ENCODE measurements around the gene ZNF546.

The ZNF546 gene

DNA sequence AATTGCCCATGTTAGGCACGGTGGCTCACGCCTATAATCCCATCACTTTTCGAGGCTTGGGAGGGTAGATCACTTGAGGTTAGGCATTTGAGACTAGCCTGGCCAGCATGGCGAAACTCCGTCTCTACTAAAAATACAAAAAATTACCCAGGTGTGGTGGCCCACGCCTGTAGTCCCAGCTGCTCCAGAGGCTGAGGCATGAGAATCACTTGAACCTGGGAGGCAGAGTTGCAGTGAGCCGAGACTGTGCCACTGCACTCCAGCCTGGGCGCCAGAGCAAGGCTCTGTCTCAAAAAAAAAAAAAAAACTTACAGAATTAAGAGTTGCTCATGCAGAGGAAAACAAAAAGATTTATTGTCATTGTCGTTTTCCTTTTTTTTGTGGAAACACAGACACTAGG, 29.3 kb upstream of the ZNF546 start:
- H3K27ac ChIP-seq (ENCODE audit: low read depth in 2 of 2, low read length in 2 of 2) = no peak overlapping the region

DNA sequence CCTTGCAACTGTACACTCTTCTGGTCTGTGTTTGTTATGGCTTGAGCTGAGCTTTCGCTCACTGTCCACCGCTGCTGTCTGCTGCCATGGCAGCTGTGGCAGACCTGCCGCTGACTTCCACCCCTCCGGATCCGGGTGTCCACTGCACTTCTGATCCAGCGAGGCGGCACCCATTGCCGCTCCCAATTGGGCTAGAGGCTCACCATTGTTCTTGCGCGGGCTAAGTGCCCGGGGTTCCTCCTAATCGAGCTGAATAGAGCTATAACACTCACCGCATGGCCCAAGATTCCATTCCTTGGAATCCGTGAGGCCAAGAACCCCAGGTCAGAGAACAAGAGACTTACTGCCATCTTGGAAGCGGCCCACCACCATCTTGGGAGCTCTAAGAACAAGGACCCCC, 28.1 kb upstream of the ZNF546 start:
- peaks cover 6 to 9% of the 10 kb centered on the region in 2 donors for H3K36me3 ChIP-seq (ENCODE audit: control insufficient read depth in 2 of 2, insufficient read depth in 2 of 2, low read length in 2 of 2)
- H3K4me1 ChIP-seq (ENCODE audit: control insufficient read depth in 2 of 2, insufficient read depth in 2 of 2, low read length in 2 of 2) = peaks cover 0 to 21% of the 10 kb centered on the region in 2 donors
- peak overlapping the region in 1 of 2 donors; percentile 92 for H3K27ac ChIP-seq (ENCODE audit: low read depth in 2 of 2, low read length in 2 of 2)
- no peak overlapping the region for H3K9ac ChIP-seq (ENCODE audit: low read depth in 1 of 2, low read length in 2 of 2)
- H3K9me3 ChIP-seq (ENCODE audit: control insufficient read depth in 2 of 2, low read length in 2 of 2) = no peaks in the 10 kb centered on the region
- H3K27me3 ChIP-seq (ENCODE audit: control insufficient read depth in 2 of 2, insufficient read depth in 2 of 2, low read length in 2 of 2) = no peaks in the 10 kb centered on the region
- no peak overlapping the region for H3K4me3 ChIP-seq (ENCODE audit: low read length in 2 of 2)

More for the DNA sequence above, 29.3 kb upstream of the ZNF546 start:
- Histone ChIP-seq H3K9me3 (ENCODE audit: control insufficient read depth in 2 of 2, low read length in 2 of 2) (no peaks in the 10 kb centered on the region), H3K4me1 (ENCODE audit: control insufficient read depth in 2 of 2, insufficient read depth in 2 of 2, low read length in 2 of 2) (peaks cover 0 to 21% of the 10 kb centered on the region in 2 donors), H3K27me3 (ENCODE audit: control insufficient read depth in 2 of 2, insufficient read depth in 2 of 2, low read length in 2 of 2) (no peaks in the 10 kb centered on the region), H3K36me3 (ENCODE audit: control insufficient read depth in 2 of 2, insufficient read depth in 2 of 2, low read length in 2 of 2) (no peaks in the 10 kb centered on the region), H3K4me3 (ENCODE audit: low read length in 2 of 2) (no peak overlapping the region), H3K9ac (ENCODE audit: low read depth in 1 of 2, low read length in 2 of 2) (no peak overlapping the region)

DNA sequence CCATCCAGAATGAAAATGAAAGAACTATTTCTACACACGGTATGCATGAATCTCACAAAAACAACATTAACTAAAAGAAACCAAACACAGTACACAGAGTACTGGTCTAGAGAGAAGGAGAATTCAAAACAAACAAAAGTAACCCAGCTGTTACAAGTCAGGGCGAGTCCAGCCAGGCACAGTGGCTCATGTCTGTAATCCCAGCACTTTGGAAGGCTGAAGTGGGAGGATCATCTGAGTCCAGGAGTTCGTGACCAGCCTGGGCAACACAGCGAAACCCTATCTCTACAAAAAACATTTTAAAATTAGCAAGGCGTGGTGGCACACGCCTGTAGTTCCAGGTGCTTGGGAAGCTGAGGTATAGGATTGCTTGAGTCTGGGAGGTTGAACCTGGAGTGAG, 27.6 kb upstream of the ZNF546 start:
- no peaks in the 10 kb centered on the region for H3K27me3 ChIP-seq (ENCODE audit: control insufficient read depth in 2 of 2, insufficient read depth in 2 of 2, low read length in 2 of 2)
- H3K4me3 ChIP-seq (ENCODE audit: low read length in 2 of 2) = no peak overlapping the region
- peak overlapping the region in 1 of 2 donors; percentile 33 for H3K9ac ChIP-seq (ENCODE audit: low read depth in 1 of 2, low read length in 2 of 2)
- H3K27ac ChIP-seq (ENCODE audit: low read depth in 2 of 2, low read length in 2 of 2) = peak overlapping the region in 1 of 2 donors; percentile 92
- peaks cover 0 to 21% of the 10 kb centered on the region in 2 donors for H3K4me1 ChIP-seq (ENCODE audit: control insufficient read depth in 2 of 2, insufficient read depth in 2 of 2, low read length in 2 of 2)
- H3K36me3 ChIP-seq (ENCODE audit: control insufficient read depth in 2 of 2, insufficient read depth in 2 of 2, low read length in 2 of 2) = peaks cover 9 to 14% of the 10 kb centered on the region in 2 donors
- no peaks in the 10 kb centered on the region for H3K9me3 ChIP-seq (ENCODE audit: control insufficient read depth in 2 of 2, low read length in 2 of 2)

DNA sequence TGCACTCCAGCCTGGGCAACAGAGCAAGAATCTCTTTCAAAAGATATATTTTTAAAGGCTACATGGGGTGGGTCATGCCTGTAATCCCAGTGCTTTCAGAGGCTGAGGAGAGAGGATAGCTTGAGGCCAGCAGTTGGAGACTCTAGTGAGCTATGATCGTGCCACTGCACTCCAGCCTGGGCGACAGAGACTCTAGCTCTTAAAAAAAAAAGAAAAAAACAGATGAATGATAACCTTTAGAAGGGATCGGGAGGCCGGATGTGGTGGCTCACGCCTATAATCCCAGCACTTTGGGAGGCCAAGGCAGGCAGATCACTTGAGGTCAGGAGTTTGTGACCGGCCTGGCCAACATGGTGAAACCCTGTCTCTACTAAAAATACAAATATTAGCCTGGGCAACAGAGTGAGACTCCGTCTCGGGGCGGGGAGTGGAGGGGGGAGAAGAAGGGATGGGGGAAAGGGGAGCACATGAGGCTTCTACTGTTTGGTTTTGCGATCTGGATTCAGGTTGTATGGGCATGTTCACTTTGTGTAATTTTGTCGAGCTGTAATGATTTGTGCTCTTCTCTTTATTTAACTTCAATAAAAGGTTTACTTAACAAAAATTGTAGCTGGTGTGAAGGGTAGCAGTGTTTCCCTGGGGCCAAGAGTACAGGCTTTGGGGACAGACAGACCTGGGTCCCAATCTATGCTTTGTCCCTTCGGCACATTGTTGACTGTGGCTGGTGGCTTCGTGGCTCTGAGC, 27.0 kb upstream of the ZNF546 start:
- Histone ChIP-seq H3K27me3 (ENCODE audit: control insufficient read depth in 2 of 2, insufficient read depth in 2 of 2, low read length in 2 of 2) (no peaks in the 10 kb centered on the region), H3K9ac (ENCODE audit: low read depth in 1 of 2, low read length in 2 of 2) (peak overlapping the region; percentile 96 to 98), H3K4me1 (ENCODE audit: control insufficient read depth in 2 of 2, insufficient read depth in 2 of 2, low read length in 2 of 2) (peaks cover 0 to 21% of the 10 kb centered on the region in 2 donors), H3K9me3 (ENCODE audit: control insufficient read depth in 2 of 2, low read length in 2 of 2) (no peaks in the 10 kb centered on the region), H3K4me3 (ENCODE audit: low read length in 2 of 2) (peak overlapping the region; percentile 91 to 92), H3K27ac (ENCODE audit: low read depth in 2 of 2, low read length in 2 of 2) (peak overlapping the region; percentile 92 to 93), H3K36me3 (ENCODE audit: control insufficient read depth in 2 of 2, insufficient read depth in 2 of 2, low read length in 2 of 2) (peaks cover 15 to 20% of the 10 kb centered on the region in 2 donors)

DNA sequence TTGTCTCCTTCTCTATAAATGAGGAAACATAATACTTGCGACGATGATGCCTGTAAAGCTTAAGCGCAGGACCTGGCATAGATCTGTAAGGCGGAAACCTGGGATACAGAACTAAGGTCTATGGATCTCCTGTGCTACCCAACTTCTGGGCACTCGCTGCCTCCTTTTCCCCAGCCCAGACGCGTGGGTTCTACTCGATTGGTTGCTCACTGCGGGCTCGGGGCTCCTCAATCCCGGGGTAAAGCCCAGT, 26.5 kb upstream of the ZNF546 start:
- Histone ChIP-seq H3K36me3 (ENCODE audit: control insufficient read depth in 2 of 2, insufficient read depth in 2 of 2, low read length in 2 of 2) (peaks cover 16 to 22% of the 10 kb centered on the region in 2 donors), H3K9ac (ENCODE audit: low read depth in 1 of 2, low read length in 2 of 2) (peak overlapping the region; percentile 96 to 98), H3K27ac (ENCODE audit: low read depth in 2 of 2, low read length in 2 of 2) (peak overlapping the region; percentile 92 to 93), H3K27me3 (ENCODE audit: control insufficient read depth in 2 of 2, insufficient read depth in 2 of 2, low read length in 2 of 2) (no peaks in the 10 kb centered on the region), H3K4me1 (ENCODE audit: control insufficient read depth in 2 of 2, insufficient read depth in 2 of 2, low read length in 2 of 2) (peaks cover 0 to 21% of the 10 kb centered on the region in 2 donors), H3K9me3 (ENCODE audit: control insufficient read depth in 2 of 2, low read length in 2 of 2) (no peaks in the 10 kb centered on the region), H3K4me3 (ENCODE audit: low read length in 2 of 2) (peak overlapping the region; percentile 91 to 92)

DNA sequence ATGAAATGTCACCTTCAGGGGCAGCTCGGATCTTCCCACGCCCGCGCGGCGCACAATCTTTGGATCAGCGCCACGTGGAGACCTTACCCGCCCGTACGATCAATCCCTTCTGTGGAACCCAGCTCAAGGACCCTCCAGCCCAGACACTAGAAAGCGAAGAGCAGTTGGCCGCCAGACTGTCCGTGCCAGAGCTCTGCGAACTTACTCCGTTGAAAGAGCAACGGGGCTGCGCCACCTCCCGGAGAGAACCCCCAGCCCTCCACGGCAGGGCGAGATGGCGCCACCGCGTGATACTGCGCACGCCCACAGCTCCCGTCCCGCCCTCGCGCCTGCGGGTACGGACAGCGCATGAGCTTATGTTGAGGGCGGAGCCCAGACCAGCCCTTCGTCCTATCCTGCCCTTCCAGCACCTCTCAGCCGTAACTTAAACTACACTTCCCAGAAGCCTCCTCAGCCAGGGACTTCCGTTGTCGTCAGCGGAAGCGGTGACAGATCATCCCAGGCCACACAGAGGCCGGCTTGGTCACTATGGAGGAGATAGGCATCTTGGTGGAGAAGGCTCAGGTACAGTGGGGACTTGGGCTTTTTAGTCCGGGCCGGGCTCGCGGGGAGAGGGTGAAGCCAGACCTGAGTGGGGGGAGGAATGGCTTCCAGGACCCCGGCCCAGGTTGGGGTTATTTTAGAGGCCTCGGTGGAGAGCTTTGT, 26.0 kb upstream of the ZNF546 start, which contains the start of gene PSMC4:
TSS of gene PSMC4 (plus strand) at position 491 of the 705 bp plus-strand sequence. CDS start at position 529, 38 bp downstream.
- Histone ChIP-seq H3K9me3 (ENCODE audit: control insufficient read depth in 2 of 2, low read length in 2 of 2) (no peaks in the 10 kb centered on the region), H3K36me3 (ENCODE audit: control insufficient read depth in 2 of 2, insufficient read depth in 2 of 2, low read length in 2 of 2) (peaks cover 20 to 26% of the 10 kb centered on the region in 2 donors), H3K9ac (ENCODE audit: low read depth in 1 of 2, low read length in 2 of 2) (peak within 1 kb of the TSS; percentile 96 to 98), H3K4me1 (ENCODE audit: control insufficient read depth in 2 of 2, insufficient read depth in 2 of 2, low read length in 2 of 2) (peaks cover 0 to 21% of the 10 kb centered on the region in 2 donors), H3K27me3 (ENCODE audit: control insufficient read depth in 2 of 2, insufficient read depth in 2 of 2, low read length in 2 of 2) (no peaks in the 10 kb centered on the region), H3K27ac (ENCODE audit: low read depth in 2 of 2, low read length in 2 of 2) (peak within 1 kb of the TSS; percentile 92 to 93), H3K4me3 (ENCODE audit: low read length in 2 of 2) (peak within 1 kb of the TSS; percentile 91 to 92)

DNA sequence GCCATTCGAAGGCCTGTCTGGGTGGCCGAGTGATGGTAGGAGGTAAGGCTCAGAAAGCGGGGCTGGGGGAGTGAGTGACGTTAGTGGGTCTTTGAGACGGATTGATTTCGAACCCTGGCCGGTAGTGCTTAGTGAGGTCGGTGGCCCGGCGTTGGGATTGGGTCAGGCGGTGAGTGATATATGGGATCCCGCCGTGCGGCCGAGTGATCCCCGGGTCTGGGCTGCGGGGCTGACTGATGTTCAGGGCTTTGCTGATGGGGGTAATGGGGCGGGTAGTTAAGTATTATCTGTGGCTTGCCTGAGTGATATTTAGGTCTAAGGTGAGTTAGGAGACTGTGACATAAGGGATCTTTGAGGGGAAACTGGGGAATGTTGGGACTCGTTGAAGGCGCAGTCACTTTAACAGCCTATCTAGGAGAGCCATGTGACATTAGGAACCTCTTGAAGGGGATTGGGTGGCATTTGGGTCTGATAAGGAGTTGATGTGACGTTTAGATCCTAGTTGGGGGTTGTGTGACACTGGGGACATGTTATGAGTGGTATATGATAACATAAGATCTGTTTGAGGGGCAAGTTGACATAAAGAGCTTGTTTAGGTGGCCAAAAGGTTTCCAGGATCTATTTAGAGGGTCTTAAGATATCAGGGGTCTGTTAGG, 25.4 kb upstream of the ZNF546 start:
- H3K4me3 ChIP-seq (ENCODE audit: low read length in 2 of 2) = peak overlapping the region; percentile 91 to 92
- no peaks in the 10 kb centered on the region for H3K27me3 ChIP-seq (ENCODE audit: control insufficient read depth in 2 of 2, insufficient read depth in 2 of 2, low read length in 2 of 2)
- peaks cover 20 to 26% of the 10 kb centered on the region in 2 donors for H3K36me3 ChIP-seq (ENCODE audit: control insufficient read depth in 2 of 2, insufficient read depth in 2 of 2, low read length in 2 of 2)
- H3K4me1 ChIP-seq (ENCODE audit: control insufficient read depth in 2 of 2, insufficient read depth in 2 of 2, low read length in 2 of 2) = peaks cover 0 to 21% of the 10 kb centered on the region in 2 donors
- H3K9ac ChIP-seq (ENCODE audit: low read depth in 1 of 2, low read length in 2 of 2) = peak overlapping the region; percentile 86 to 96
- H3K9me3 ChIP-seq (ENCODE audit: control insufficient read depth in 2 of 2, low read length in 2 of 2) = no peaks in the 10 kb centered on the region
- peak overlapping the region; percentile 58 to 67 for H3K27ac ChIP-seq (ENCODE audit: low read depth in 2 of 2, low read length in 2 of 2)

DNA sequence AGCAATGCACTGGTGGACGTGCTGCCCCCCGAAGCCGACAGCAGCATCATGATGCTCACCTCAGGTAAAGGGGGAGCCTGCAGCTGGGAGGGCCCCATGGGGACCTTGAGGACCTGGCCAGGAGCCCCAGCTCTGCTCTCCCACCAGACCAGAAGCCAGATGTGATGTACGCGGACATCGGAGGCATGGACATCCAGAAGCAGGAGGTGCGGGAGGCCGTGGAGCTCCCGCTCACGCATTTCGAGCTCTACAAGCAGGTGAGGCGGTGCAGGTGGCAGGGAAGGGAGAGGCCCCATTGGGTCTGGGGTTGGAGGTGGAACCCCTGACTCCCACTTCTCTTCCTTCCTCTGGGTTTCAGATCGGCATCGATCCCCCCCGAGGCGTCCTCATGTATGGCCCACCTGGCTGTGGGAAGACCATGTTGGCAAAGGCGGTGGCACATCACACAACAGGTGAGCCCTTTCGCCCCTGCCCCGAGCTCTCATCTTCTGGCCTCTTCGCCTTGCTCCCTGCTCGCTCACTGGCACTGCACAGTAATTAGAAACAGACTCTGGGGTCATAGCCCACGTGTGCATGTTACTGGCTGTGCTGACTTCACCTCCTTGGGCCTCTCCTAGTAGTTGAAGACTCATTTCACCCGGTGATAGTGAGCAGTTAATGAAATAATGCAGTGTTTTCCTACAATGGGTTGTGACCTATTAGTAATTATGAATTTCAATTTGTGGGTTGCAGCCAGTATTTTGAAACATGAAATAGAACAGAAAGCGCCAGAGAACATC, 22.3 kb upstream of the ZNF546 start:
- no peak overlapping the region for H3K4me3 ChIP-seq (ENCODE audit: low read length in 2 of 2)
- no peak overlapping the region for H3K9ac ChIP-seq (ENCODE audit: low read depth in 1 of 2, low read length in 2 of 2)
- H3K27ac ChIP-seq (ENCODE audit: low read depth in 2 of 2, low read length in 2 of 2) = no peak overlapping the region
- peaks cover 0 to 17% of the 10 kb centered on the region in 2 donors for H3K4me1 ChIP-seq (ENCODE audit: control insufficient read depth in 2 of 2, insufficient read depth in 2 of 2, low read length in 2 of 2)
- no peaks in the 10 kb centered on the region for H3K9me3 ChIP-seq (ENCODE audit: control insufficient read depth in 2 of 2, low read length in 2 of 2)
- peaks cover 35 to 39% of the 10 kb centered on the region in 2 donors for H3K36me3 ChIP-seq (ENCODE audit: control insufficient read depth in 2 of 2, insufficient read depth in 2 of 2, low read length in 2 of 2)
- no peaks in the 10 kb centered on the region for H3K27me3 ChIP-seq (ENCODE audit: control insufficient read depth in 2 of 2, insufficient read depth in 2 of 2, low read length in 2 of 2)

DNA sequence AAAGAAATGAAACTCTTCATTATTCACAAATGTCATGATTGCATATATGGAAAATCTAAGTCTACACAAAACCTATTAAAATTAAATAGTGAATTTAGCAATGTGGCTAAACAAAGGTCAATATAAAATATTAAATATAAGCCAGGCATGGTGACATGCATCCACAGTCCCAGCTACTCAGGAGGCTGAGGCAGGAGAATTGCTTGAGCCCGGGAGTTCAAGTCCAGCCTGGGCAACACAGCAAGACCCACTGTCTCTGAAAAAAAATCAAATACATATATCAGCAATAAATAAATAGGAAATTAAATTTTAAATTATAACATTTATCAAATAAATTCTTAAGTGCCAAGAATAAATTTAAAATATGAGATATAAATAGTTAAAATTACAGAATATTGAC, 14.0 kb upstream of the ZNF546 start:
- Histone ChIP-seq H3K9ac (ENCODE audit: low read depth in 1 of 2, low read length in 2 of 2) (no peak overlapping the region), H3K4me3 (ENCODE audit: low read length in 2 of 2) (no peak overlapping the region), H3K27me3 (ENCODE audit: control insufficient read depth in 2 of 2, insufficient read depth in 2 of 2, low read length in 2 of 2) (no peaks in the 10 kb centered on the region), H3K9me3 (ENCODE audit: control insufficient read depth in 2 of 2, low read length in 2 of 2) (peaks cover 0 to 6% of the 10 kb centered on the region in 2 donors), H3K4me1 (ENCODE audit: control insufficient read depth in 2 of 2, insufficient read depth in 2 of 2, low read length in 2 of 2) (no peaks in the 10 kb centered on the region), H3K27ac (ENCODE audit: low read depth in 2 of 2, low read length in 2 of 2) (no peak overlapping the region), H3K36me3 (ENCODE audit: control insufficient read depth in 2 of 2, insufficient read depth in 2 of 2, low read length in 2 of 2) (peaks cover 35 to 36% of the 10 kb centered on the region in 2 donors)
